WTC11 (cell line): ENCODE results near the gene ETV1.

Source experiments
- ATF3 ChIP-seq: sonication (generic); formaldehyde crosslinking; conservative IDR thresholded peaks from 2 replicates; pipeline ENCODE4 v1.8.1; 2022; ENCODE audit warnings: mild to moderate bottlenecking, missing genetic modification reagents
- CTCF ChIP-seq: fragments of 200-600 bp; IDR thresholded peaks from 2 replicates; pipeline ENCODE4 v1.8.0; 2022; ENCODE audit warnings: antibody characterized with exemption
- ESRRA ChIP-seq: sonication (generic); formaldehyde crosslinking; IDR thresholded peaks from 2 replicates; pipeline ENCODE4 v1.8.1; 2022; ENCODE audit warnings: mild to moderate bottlenecking, missing genetic modification reagents, borderline replicate concordance
- FOXK1 ChIP-seq: sonication (generic); formaldehyde crosslinking; IDR thresholded peaks from 2 replicates; pipeline ENCODE4 v1.8.0; 2022; ENCODE audit warnings: mild to moderate bottlenecking, moderate library complexity, missing genetic modification reagents
- MAX ChIP-seq: sonication (generic); formaldehyde crosslinking; IDR thresholded peaks from 2 replicates; pipeline ENCODE4 v1.8.0; 2022; ENCODE audit warnings: mild to moderate bottlenecking, missing genetic modification reagents
- NFYB ChIP-seq: sonication (generic); formaldehyde crosslinking; conservative IDR thresholded peaks from 2 replicates; pipeline ENCODE4 v1.8.0; 2022; ENCODE audit warnings: low read depth, missing genetic modification reagents
- ZNF138 ChIP-seq: sonication (generic); formaldehyde crosslinking; conservative IDR thresholded peaks from 2 replicates; pipeline ENCODE4 v1.8.1; 2022; ENCODE audit warnings: mild to moderate bottlenecking, moderate library complexity, missing genetic modification reagents

- TF ChIP-seq NFYB (no peak), CTCF (no peak), ZNF138 (CRISPR knock-in tag) (no peak), ESRRA (CRISPR knock-in tag) (no peak), ATF3 (CRISPR knock-in tag) (no peak), MAX (CRISPR knock-in tag) (no peak), FOXK1 (no peak)
Measured at GRCh38 chr7:14009453-14010418, 20.3 kb upstream of the ETV1 start.
